ENCODE measurements around the gene KRTAP3-1.

- TF ChIP-seq, protein P1, sequence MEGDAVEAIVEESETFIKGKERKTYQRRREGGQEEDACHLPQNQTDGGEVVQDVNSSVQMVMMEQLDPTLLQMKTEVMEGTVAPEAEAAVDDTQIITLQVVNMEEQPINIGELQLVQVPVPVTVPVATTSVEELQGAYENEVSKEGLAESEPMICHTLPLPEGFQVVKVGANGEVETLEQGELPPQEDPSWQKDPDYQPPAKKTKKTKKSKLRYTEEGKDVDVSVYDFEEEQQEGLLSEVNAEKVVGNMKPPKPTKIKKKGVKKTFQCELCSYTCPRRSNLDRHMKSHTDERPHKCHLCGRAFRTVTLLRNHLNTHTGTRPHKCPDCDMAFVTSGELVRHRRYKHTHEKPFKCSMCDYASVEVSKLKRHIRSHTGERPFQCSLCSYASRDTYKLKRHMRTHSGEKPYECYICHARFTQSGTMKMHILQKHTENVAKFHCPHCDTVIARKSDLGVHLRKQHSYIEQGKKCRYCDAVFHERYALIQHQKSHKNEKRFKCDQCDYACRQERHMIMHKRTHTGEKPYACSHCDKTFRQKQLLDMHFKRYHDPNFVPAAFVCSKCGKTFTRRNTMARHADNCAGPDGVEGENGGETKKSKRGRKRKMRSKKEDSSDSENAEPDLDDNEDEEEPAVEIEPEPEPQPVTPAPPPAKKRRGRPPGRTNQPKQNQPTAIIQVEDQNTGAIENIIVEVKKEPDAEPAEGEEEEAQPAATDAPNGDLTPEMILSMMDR (IDR thresholded peaks at IDR 0.05), result no peak
- TF ChIP-seq POLR2AphosphoS5 (IDR thresholded peaks at IDR 0.05), result no peak
- TF ChIP-seq POLR2A (IDR thresholded peaks at IDR 0.05), result no peak
Observed at GRCh38 chr17:40961591-40961990, 47.3 kb downstream of the KRTAP3-1 start.
